Lung (tissue), 12 donors: ENCODE results near the gene COL4A5. TPM values are rescaled to one million over a fixed set of nuclear protein-coding genes. Genes with fewer than 3 reads are reported as not detected.
A peak's percentile ranks its signal among the peaks of the same experiment; 100 is the strongest.

Source experiments
- ATAC-seq: fragments of 200-7000 bp; cut with Tn5 transposase; one replicate; pipeline ENCODE4 v1.9.1; 2020; ENCODE audit warnings: moderate number of reproducible peaks; ENCODE audit not compliant: insufficient read depth, low FRiP score
- DNase-seq, 3 donors: peaks; one replicate each; pipeline ENCODE4 v3.0.0-alpha.2; 2013 to 2017
- H3K27ac ChIP-seq, 2 donors: one replicate each; pipeline ENCODE4 v1.5.1; 2013; ENCODE audit warnings: mild to moderate bottlenecking in 2 of 2, moderate library complexity in 2 of 2, control low read depth in 1 of 2, inconsistent platforms in 1 of 2, low read depth in 1 of 2, low read length in 1 of 2
- H3K27me3 ChIP-seq, 3 donors: one replicate each; pipeline ENCODE4 v1.5.1; 2013; ENCODE audit warnings: low read length in 2 of 3; ENCODE audit not compliant: control insufficient read depth in 3 of 3, insufficient read depth in 3 of 3
- H3K36me3 ChIP-seq, 4 donors: one replicate each; pipeline ENCODE4 v1.5.1; 2013; ENCODE audit warnings: low read length in 4 of 4, mild to moderate bottlenecking in 1 of 4, moderate library complexity in 1 of 4; ENCODE audit not compliant: control insufficient read depth in 4 of 4, insufficient read depth in 4 of 4
- H3K4me1 ChIP-seq, 5 donors: one replicate each; pipeline ENCODE4 v1.5.1; 2013; ENCODE audit warnings: low read length in 5 of 5, mild to moderate bottlenecking in 2 of 5, moderate library complexity in 1 of 5; ENCODE audit not compliant: control insufficient read depth in 5 of 5, insufficient read depth in 5 of 5
- H3K4me3 ChIP-seq: one replicate; pipeline ENCODE4 v1.5.1; 2013; ENCODE audit warnings: mild to moderate bottlenecking, control low read depth, moderate library complexity
- H3K9ac ChIP-seq, 2 donors: one replicate each; pipeline ENCODE4 v1.5.1; 2013; ENCODE audit warnings: low read length in 2 of 2, control low read depth in 1 of 2; ENCODE audit not compliant: insufficient read depth in 1 of 2
- H3K9me3 ChIP-seq, 4 donors: one replicate each; pipeline ENCODE4 v1.5.1; 2013; ENCODE audit warnings: low read length in 3 of 4, mild to moderate bottlenecking in 1 of 4, moderate library complexity in 1 of 4; ENCODE audit not compliant: control insufficient read depth in 4 of 4, insufficient read depth in 3 of 4
- CTCF ChIP-seq: IDR thresholded peaks from 2 replicates; pipeline ENCODE4 v1.5.1; 2012; ENCODE audit warnings: mild to moderate bottlenecking; ENCODE audit errors: control extremely low read depth, extremely low read depth
- WGBS, 2 donors: extraction: QIAGEN DNeasy Blood & Tissue Kit; methylation state at CpG; one replicate each; pipeline ENCODE4 v1.1.7; 2013; 5-methylcytosine and 5-hydroxymethylcytosine counted together
- polyA plus RNA-seq, 2 donors: library from polyadenylated mRNA; stranded (reverse); fragments of 200-250 nt; gene quantifications; one replicate each; pipeline ENCODE4 v1.2.1, GENCODE V29; 2013
- total RNA-seq, 2 donors: library from RNA; depleted of rRNA in 1 of 2; stranded (reverse); fragments of >200 nt in 1 of 2; gene quantifications; one replicate each; pipeline ENCODE4 v1.2.1, GENCODE V29; 2014 to 2021
- donor health status: control.
- donor health status: control.
- donor health status: Bipolar disorder and iron deficiency.
- donor health status: healthy.
- donor health status: DM: yes; HTN: yes; CAD: no.

COL4A5 gene
- total and polyA plus RNA-seq, 4 donors = 4.3 to 253 (median 16.4) TPM

GRCh38 chrX:108671526-108671925 is 231.9 kb downstream of the COL4A5 start:
- Histone ChIP-seq H3K9ac (no peak overlapping the region), H3K4me1 (no peaks in the 10 kb centered on the region), H3K27ac (no peak overlapping the region), H3K27me3 (peaks cover 0 to 13% (median 0%) of the 10 kb centered on the region in 3 donors), H3K36me3 (no peaks in the 10 kb centered on the region), H3K9me3 (no peaks in the 10 kb centered on the region), H3K4me3 (no peak overlapping the region)
- DNase-seq (no peak), ATAC-seq (no peak)
- TF ChIP-seq CTCF = no peak
- 66 to 72% methylated on average over 2 of the region's 2 CpGs for WGBS, 2 donors

GRCh38 chrX:108696690-108697089 is 257.1 kb downstream of the COL4A5 start:
- H3K4me1 ChIP-seq = no peaks in the 10 kb centered on the region
- no peak overlapping the region for H3K27ac ChIP-seq
- TF ChIP-seq CTCF = no peak
- no peaks in the 10 kb centered on the region for H3K36me3 ChIP-seq
- WGBS, 2 donors = 80 to 91% methylated on average over 3 of the region's 3 CpGs
- H3K4me3 ChIP-seq = no peak overlapping the region
- peaks cover 0 to 24% (median 8%) of the 10 kb centered on the region in 3 donors for H3K27me3 ChIP-seq
- no peaks in the 10 kb centered on the region for H3K9me3 ChIP-seq
- ATAC-seq = no peak
- H3K9ac ChIP-seq = no peak overlapping the region
- no peak for DNase-seq

- H3K9ac ChIP-seq = no peak overlapping the region
- H3K27ac ChIP-seq = no peak overlapping the region
- peaks cover 0 to 23% (median 12%) of the 10 kb centered on the region in 3 donors for H3K27me3 ChIP-seq
- no peak for TF ChIP-seq CTCF
- ATAC-seq (no peak), DNase-seq (peak in 2 of 3 donors; percentile 59)
- H3K4me1 ChIP-seq = no peaks in the 10 kb centered on the region
- no peak overlapping the region for H3K4me3 ChIP-seq
- WGBS, 2 donors = 25 to 33% methylated on average over 1 of the region's 1 CpG
- no peaks in the 10 kb centered on the region for H3K36me3 ChIP-seq
- no peaks in the 10 kb centered on the region for H3K9me3 ChIP-seq
Measured at GRCh38 chrX:108699368-108699767, 259.7 kb downstream of the COL4A5 start.

DNA sequence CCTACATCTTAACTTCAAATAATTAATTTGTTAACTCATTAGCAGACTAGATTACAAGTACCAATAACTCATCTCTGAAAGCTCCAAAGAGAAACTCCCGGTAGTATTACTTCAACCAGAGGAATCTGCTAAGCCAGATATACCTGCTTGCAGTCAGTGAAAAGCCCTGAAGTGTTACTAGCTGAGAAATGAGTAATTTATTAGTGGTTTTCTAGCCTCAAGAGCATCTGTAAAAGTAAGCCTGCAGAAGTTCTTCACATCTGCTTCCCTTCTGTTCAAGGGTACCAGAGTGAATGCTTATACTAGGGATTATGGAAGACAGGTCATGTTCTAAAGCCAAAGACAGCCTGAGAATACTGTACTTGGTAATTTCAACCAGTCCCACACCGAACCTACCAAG is 262.0 kb downstream of the COL4A5 start:
- Histone ChIP-seq H3K4me1 (no peaks in the 10 kb centered on the region), H3K27ac (no peak overlapping the region), H3K27me3 (peaks cover 0 to 30% (median 12%) of the 10 kb centered on the region in 3 donors), H3K9ac (no peak overlapping the region), H3K4me3 (no peak overlapping the region), H3K9me3 (no peaks in the 10 kb centered on the region), H3K36me3 (no peaks in the 10 kb centered on the region)
- TF ChIP-seq CTCF = no peak
- WGBS, 2 donors = 63 to 83% methylated on average over 2 of the region's 2 CpGs
- no peak for ATAC-seq
- DNase-seq = peak in 1 of 3 donors; percentile 8
